A673 (cell line): ENCODE data around the gene SPACA7. TPM values are rescaled to one million over a fixed set of nuclear protein-coding genes. Genes with fewer than 3 reads are reported as not detected.

ENCODE experiments used
- BruUV-seq: library from RNA; stranded (reverse); fragments of 400-500 nt; replicated peaks from 2 replicates; lab custom pipeline; 2021; lab: Mats Ljungman, UMichigan
- CTCF ChIA-PET: fragments of 300-600 bp; sonication (Branson Sonifier 250); formaldehyde crosslinking; loops from one replicate; lab custom pipeline; 2022; ENCODE audit warnings: antibody characterized with exemption; lab: Charles Lee
- POLR2A ChIA-PET: fragments of 300-600 bp; sonication (Branson Sonifier 250); formaldehyde crosslinking; loops from one replicate; lab custom pipeline; 2022; ENCODE audit warnings: antibody characterized with exemption; ENCODE audit not compliant: low non-redundant PET; lab: Charles Lee
- DNase-seq: peaks from one replicate; pipeline ENCODE4 v3.0.0-alpha.2; 2015; ENCODE audit warnings: low spot score
- H3K27ac ChIP-seq: fragments of 200-600 bp; sonication (generic); 2 replicates; pipeline ENCODE4 v1.5.1; 2016; ENCODE audit warnings: mixed run types, low read depth, mild to moderate bottlenecking, mixed read lengths, antibody characterized with exemption, low read length; ENCODE audit not compliant: poor library complexity, severe bottlenecking
- H3K27me3 ChIP-seq: fragments of 200-600 bp; sonication (generic); replicated peaks from 2 replicates; pipeline ENCODE4 v1.6.1; 2017; ENCODE audit warnings: mixed run types, low read depth, mild to moderate bottlenecking, mixed read lengths, antibody characterized with exemption, low read length; ENCODE audit not compliant: insufficient read depth, poor library complexity
- H3K36me3 ChIP-seq: fragments of 200-600 bp; sonication (generic); 2 replicates; pipeline ENCODE4 v1.6.1; 2016; ENCODE audit warnings: mixed run types, mild to moderate bottlenecking, mixed read lengths, antibody characterized with exemption, low read length; ENCODE audit not compliant: insufficient read depth, poor library complexity, severe bottlenecking
- H3K4me1 ChIP-seq: fragments of 200-600 bp; sonication (generic); 2 replicates; pipeline ENCODE4 v1.6.1; 2017; ENCODE audit warnings: mixed run types, mild to moderate bottlenecking, mixed read lengths, antibody characterized with exemption, low read length; ENCODE audit not compliant: insufficient read depth, poor library complexity, severe bottlenecking
- H3K4me3 ChIP-seq: fragments of 200-600 bp; sonication (generic); 2 replicates; pipeline ENCODE4 v1.5.1; 2016; ENCODE audit warnings: low read depth, mixed run types, mild to moderate bottlenecking, mixed read lengths, low read length; ENCODE audit not compliant: poor library complexity, severe bottlenecking
- H3K9me3 ChIP-seq: fragments of 200-600 bp; sonication (generic); 2 replicates; pipeline ENCODE4 v1.6.1; 2016; ENCODE audit warnings: mixed run types, low read depth, mild to moderate bottlenecking, mixed read lengths, antibody characterized with exemption, low read length; ENCODE audit not compliant: poor library complexity, severe bottlenecking
- EZH2 ChIP-seq: fragments of 200-600 bp; sonication (generic); IDR thresholded peaks from 2 replicates; pipeline ENCODE4 v1.6.1; 2017; ENCODE audit warnings: borderline replicate concordance, low read depth, mild to moderate bottlenecking, mixed read lengths, antibody characterized with exemption, low read length; ENCODE audit not compliant: poor library complexity, severe bottlenecking
- intact Hi-C: fragments of 100-400 bp; cut with micrococcal nuclease; formaldehyde crosslinking; loops from one replicate; pipeline ENCODE4 v1.10.0; 2022; ENCODE audit not compliant: unreplicated experiment
- total RNA-seq: library from RNA; stranded (reverse); gene quantifications from 2 replicates; pipeline ENCODE4 v1.2.3, GENCODE V29; 2021
- TF ChIP-seq, protein P1 (sequence below): fragments of 300-800, 200-600 bp; sonication (generic); conservative IDR thresholded peaks from 2 replicates; pipeline ENCODE4 v1.5.1; 2017; ENCODE audit warnings: low read depth, mild to moderate bottlenecking, antibody characterized with exemption, low read length, moderate library complexity, mixed read lengths

The SPACA7 gene
- total RNA-seq, 1 experiment from 2014 or later = not detected

DNA sequence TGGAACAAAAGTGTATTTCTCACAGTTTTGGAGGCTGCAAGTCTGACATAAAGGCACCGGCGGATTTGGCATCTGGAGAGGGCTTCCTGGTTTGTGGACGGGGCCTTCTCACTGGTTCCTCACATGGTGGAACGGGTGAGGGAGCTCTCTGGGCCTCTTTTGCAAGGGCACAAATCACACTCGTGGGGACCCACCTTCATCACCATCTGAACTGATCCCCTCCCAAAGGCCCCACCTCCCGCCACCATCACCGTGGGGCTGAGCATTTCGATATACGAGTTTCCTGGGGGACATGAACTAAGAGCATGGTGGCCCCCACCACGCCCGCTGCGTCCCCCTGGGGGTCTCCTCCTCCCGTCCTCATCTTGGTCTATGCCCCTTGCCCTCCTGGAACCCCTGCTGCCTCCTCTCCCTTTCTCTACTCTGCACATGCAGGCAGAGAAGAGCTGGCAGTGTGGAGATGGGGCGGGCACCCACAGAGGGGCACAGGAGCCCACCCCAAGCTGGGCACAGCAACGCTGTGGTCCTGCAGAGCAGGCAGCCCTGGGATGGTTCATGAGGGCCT lies 20.8 kb upstream of the SPACA7 start:
- ChIA-PET POLR2A (no interaction called here), CTCF (no interaction called here)
- no peak for DNase-seq

DNA sequence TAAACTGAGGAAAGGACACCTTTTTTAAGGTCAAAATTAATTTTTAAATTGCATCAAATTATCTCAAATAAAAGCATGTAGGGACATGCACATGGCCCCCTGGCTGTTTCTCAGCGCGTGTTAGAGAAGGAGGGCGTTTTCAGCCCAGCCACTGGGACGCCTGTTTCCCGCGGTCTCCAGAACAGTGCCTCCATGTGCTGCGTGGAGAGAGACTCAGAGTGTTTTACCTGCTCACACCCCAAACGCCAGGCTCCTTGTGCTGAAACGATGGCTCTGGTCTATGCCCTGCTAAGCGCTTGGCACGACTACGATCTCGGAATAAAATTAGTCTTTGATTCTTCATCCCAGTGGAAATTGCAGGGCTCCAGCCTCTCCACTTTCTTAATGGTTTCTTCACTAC lies 20.0 kb upstream of the SPACA7 start:
- DNase-seq = no peak
- Histone ChIP-seq H3K36me3 (no peaks in the 10 kb centered on the region), H3K9me3 (peaks cover 4% of the 10 kb centered on the region), H3K4me3 (no peak overlapping the region), H3K27ac (no peak overlapping the region), H3K27me3 (peaks cover 27% of the 10 kb centered on the region), H3K4me1 (no peaks in the 10 kb centered on the region)
- intact Hi-C loops = no loop called here
- TF ChIP-seq EZH2 = no peak
- TF ChIP-seq, protein P1, sequence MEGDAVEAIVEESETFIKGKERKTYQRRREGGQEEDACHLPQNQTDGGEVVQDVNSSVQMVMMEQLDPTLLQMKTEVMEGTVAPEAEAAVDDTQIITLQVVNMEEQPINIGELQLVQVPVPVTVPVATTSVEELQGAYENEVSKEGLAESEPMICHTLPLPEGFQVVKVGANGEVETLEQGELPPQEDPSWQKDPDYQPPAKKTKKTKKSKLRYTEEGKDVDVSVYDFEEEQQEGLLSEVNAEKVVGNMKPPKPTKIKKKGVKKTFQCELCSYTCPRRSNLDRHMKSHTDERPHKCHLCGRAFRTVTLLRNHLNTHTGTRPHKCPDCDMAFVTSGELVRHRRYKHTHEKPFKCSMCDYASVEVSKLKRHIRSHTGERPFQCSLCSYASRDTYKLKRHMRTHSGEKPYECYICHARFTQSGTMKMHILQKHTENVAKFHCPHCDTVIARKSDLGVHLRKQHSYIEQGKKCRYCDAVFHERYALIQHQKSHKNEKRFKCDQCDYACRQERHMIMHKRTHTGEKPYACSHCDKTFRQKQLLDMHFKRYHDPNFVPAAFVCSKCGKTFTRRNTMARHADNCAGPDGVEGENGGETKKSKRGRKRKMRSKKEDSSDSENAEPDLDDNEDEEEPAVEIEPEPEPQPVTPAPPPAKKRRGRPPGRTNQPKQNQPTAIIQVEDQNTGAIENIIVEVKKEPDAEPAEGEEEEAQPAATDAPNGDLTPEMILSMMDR = no peak
- ChIA-PET CTCF (no interaction called here), POLR2A (no interaction called here)
- BruUV-seq = no TSS peak

More for the DNA sequence above, 20.8 kb upstream of the SPACA7 start:
- BruUV-seq = no TSS peak
- Histone ChIP-seq H3K4me1 (no peaks in the 10 kb centered on the region), H3K36me3 (no peaks in the 10 kb centered on the region), H3K27me3 (peaks cover 35% of the 10 kb centered on the region), H3K27ac (no peak overlapping the region), H3K4me3 (no peak overlapping the region), H3K9me3 (no peaks in the 10 kb centered on the region)
- no peak for TF ChIP-seq EZH2
- TF ChIP-seq, protein P1 = no peak
- intact Hi-C loops = no loop called here

DNA sequence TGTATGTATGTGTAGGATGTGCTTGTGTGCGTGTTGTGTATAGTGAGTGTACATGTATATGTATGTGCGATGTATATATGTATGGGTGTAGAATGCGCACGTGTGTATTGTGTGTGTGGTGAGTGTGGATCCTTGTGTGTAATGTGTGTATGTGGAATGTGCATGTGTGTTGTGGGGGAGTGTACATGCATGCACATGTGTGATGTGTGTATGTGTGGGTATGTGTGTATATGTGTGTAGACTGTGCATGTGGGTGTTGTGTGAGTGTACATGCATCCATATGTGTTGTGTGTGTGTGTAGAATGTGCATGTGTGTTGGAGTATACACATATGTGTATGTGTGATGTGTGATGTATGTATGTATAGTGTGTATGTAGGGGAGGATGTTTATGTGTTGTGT lies 18.0 kb upstream of the SPACA7 start:
- ChIA-PET POLR2A (no interaction called here), CTCF (no interaction called here)
- intact Hi-C loops = no loop called here
- H3K4me1 ChIP-seq = no peaks in the 10 kb centered on the region
- peaks cover 13% of the 10 kb centered on the region for H3K27me3 ChIP-seq
- no TSS peak for BruUV-seq
- H3K9me3 ChIP-seq = peaks cover 7% of the 10 kb centered on the region
- H3K27ac ChIP-seq = no peak overlapping the region
- DNase-seq = no peak
- H3K4me3 ChIP-seq = no peak overlapping the region
- H3K36me3 ChIP-seq = no peaks in the 10 kb centered on the region
- no peak for TF ChIP-seq EZH2

DNA sequence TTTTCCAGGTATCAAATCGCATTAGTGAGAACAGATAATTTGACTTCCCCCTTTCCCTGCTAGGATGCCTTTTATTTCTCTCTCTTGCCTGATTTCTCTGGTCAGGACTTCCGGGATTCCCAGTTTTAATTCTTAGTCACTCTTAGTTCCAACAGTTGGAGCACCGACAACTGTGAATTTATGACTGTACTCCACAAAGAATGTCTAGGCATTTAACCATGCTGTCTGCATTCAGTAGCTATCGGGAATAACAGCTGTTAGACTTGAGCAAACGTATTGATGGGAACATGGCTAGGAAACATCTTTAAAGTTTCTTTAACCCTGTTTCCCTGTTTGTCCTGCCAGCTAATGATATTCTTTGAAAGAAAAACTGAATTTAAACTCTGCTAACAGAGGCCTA lies 14.1 kb upstream of the SPACA7 start:
- no peak overlapping the region for H3K27ac ChIP-seq
- TF ChIP-seq, protein P1 = no peak
- TF ChIP-seq EZH2 = no peak
- peaks cover 7% of the 10 kb centered on the region for H3K9me3 ChIP-seq
- H3K4me3 ChIP-seq = no peak overlapping the region
- CTCF ChIA-PET = no interaction called here
- H3K27me3 ChIP-seq = peaks cover 7% of the 10 kb centered on the region
- no peaks in the 10 kb centered on the region for H3K36me3 ChIP-seq
- POLR2A ChIA-PET = no interaction called here
- DNase-seq = no peak
- intact Hi-C loops = no loop called here
- BruUV-seq = no TSS peak
- H3K4me1 ChIP-seq = no peaks in the 10 kb centered on the region
